Measurements from ENCODE around the gene POLR3G.
A peak's percentile ranks its signal among the peaks of the same experiment; 100 is the strongest.

The POLR3G gene

GRCh38 chr5:90504743-90505142, 30.1 kb downstream of the POLR3G start:
- DNase-seq: no peak

- DNase-seq: no peak
These were observed 31.6 kb downstream of the POLR3G start for GRCh38 chr5:90506221-90506620.

- no peak for DNase-seq
These were observed 35.8 kb downstream of the POLR3G start for GRCh38 chr5:90510438-90510837.

- no peak for DNase-seq
These were observed 39.9 kb downstream of the POLR3G start for GRCh38 chr5:90514520-90514919.

GRCh38 chr5:90518661-90519060, 44.0 kb downstream of the POLR3G start:
- DNase-seq: no peak

- DNase-seq: peak; percentile 8
These were observed 44.4 kb downstream of the POLR3G start for GRCh38 chr5:90519081-90519480.

- no peak for DNase-seq
These were observed 54.0 kb downstream of the POLR3G start for GRCh38 chr5:90528601-90529193.

- peak; percentile 87 for DNase-seq
These were observed 54.7 kb downstream of the POLR3G start, which contains the start of gene LYSMD3 for GRCh38 chr5:90529194-90529938. Gene LYSMD3, minus strand, starts transcription at chr5:90529584. Its CDS starts 4,295 bp downstream, at chr5:90525289.

- peak; percentile 21 for DNase-seq
These were observed 55.4 kb downstream of the POLR3G start for GRCh38 chr5:90529939-90530677.

- DNase-seq: no peak
These were observed 56.2 kb downstream of the POLR3G start for GRCh38 chr5:90530736-90531487.

GRCh38 chr5:90533794-90534193, 59.1 kb downstream of the POLR3G start:
- DNase-seq: no peak

GRCh38 chr5:90534922-90535321, 60.3 kb downstream of the POLR3G start:
- DNase-seq: no peak

GRCh38 chr5:90542827-90543519, 68.3 kb downstream of the POLR3G start:
- DNase-seq: no peak

GRCh38 chr5:90545511-90545910, 70.8 kb downstream of the POLR3G start:
- DNase-seq: no peak

- no peak for DNase-seq
These were observed 71.7 kb downstream of the POLR3G start for GRCh38 chr5:90546216-90546837.

GRCh38 chr5:90547072-90547536, 72.4 kb downstream of the POLR3G start:
- DNase-seq: peak; percentile 7

GRCh38 chr5:90548069-90548593, 73.5 kb downstream of the POLR3G start:
- peak; percentile 78 for DNase-seq

- no peak for DNase-seq
These were observed 74.6 kb downstream of the POLR3G start for GRCh38 chr5:90549223-90549622.

- no peak for DNase-seq
These were observed 75.1 kb downstream of the POLR3G start for GRCh38 chr5:90549729-90550275.

- no peak for DNase-seq
These were observed 76.3 kb downstream of the POLR3G start for GRCh38 chr5:90550963-90551362.

GRCh38 chr5:90551376-90551775, 76.7 kb downstream of the POLR3G start:
- no peak for DNase-seq

All from NCI-H510A (cell line).